ENCODE measurements around the gene TEX13D.
"Not testable (repeated sequence)": the region's sequence is repeated elsewhere in the genome, so short reads cannot be mapped to it uniquely, and the experiment has no call there.

TEX13D gene

DNA sequence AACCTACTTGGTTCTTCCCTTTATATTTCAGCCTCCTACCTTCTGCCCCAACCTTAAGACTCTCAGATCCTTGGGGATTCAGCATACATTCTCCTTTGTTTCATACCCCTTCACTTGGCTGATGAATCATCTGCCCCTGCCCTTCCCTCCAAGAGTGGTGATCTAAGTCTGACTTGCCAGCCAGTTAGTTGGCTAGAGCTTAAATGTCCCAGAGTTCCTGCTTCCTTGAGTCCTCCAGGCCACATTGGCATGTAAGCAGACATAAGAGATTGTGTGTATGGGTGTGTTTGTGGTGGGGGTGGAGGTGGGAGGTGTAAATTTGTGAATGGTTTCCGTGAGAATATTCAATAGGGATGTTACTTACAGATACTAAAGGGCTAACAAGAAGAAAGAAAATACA is 3.7 kb upstream of the TEX13D start:
- TF ChIP-seq, protein P1, sequence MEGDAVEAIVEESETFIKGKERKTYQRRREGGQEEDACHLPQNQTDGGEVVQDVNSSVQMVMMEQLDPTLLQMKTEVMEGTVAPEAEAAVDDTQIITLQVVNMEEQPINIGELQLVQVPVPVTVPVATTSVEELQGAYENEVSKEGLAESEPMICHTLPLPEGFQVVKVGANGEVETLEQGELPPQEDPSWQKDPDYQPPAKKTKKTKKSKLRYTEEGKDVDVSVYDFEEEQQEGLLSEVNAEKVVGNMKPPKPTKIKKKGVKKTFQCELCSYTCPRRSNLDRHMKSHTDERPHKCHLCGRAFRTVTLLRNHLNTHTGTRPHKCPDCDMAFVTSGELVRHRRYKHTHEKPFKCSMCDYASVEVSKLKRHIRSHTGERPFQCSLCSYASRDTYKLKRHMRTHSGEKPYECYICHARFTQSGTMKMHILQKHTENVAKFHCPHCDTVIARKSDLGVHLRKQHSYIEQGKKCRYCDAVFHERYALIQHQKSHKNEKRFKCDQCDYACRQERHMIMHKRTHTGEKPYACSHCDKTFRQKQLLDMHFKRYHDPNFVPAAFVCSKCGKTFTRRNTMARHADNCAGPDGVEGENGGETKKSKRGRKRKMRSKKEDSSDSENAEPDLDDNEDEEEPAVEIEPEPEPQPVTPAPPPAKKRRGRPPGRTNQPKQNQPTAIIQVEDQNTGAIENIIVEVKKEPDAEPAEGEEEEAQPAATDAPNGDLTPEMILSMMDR (IDR thresholded peaks at IDR 0.05; ENCODE audit: low read depth, low read length), result no peak
- peak in 1 of 2 donors; percentile 0 for DNase-seq (ENCODE audit: low read depth in 2 of 2)
- no peak overlapping the region for H3K4me3 ChIP-seq (replicated peaks in 1 of 2; ENCODE audit: low read depth in 2 of 2, low read length in 2 of 2)

DNA sequence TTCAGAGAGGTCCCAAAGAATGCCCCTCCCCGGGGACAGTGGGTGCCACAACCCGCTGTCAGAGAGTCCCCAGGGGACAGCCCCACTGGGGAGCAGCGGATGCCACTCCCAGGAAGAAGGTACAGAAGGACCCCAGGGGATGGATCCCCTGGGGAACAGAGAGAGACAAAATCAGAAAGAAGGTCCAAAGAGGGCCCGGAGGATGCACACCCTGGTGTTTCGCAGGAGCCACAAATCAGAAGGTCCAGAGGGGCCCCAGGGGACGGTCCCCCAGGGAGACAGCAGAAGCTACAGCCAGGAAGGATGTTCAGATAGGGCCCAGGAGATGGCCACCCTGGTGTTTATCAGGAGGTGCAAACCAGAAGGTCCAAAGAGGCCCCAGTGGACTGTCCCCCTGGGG is 1.4 kb downstream of the TEX13D start:
- no peak overlapping the region for H3K4me3 ChIP-seq (replicated peaks in 1 of 2; ENCODE audit: low read depth in 2 of 2, low read length in 2 of 2)
- TF ChIP-seq, protein P1 (IDR thresholded peaks at IDR 0.05; ENCODE audit: low read depth, low read length), result no peak
- DNase-seq (ENCODE audit: low read depth in 2 of 2), result no peak

DNA sequence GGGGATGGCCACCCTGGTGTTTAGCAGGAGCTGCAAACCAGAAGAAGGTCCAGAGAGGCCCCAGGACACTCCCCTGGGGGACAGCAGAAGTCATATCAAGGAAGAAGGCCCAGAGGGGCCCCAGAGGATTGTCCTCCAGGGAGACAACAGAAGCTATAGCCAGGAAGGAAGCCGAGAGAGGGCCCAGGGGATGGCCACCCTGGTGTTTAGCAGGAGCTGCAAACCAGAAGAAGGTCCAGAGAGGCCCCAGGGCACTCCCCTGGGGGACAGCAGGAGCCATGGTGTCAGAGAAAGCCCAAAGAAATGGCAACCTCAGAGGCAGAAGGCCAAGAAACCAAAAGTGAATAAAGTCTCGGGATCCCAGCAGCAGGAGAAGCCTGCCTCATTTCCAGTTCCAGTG is 2.1 kb downstream of the TEX13D start:
- DNase-seq (ENCODE audit: low read depth in 2 of 2); H3K4me3 ChIP-seq (replicated peaks in 1 of 2; ENCODE audit: low read depth in 2 of 2, low read length in 2 of 2): not testable (repeated sequence)

DNA sequence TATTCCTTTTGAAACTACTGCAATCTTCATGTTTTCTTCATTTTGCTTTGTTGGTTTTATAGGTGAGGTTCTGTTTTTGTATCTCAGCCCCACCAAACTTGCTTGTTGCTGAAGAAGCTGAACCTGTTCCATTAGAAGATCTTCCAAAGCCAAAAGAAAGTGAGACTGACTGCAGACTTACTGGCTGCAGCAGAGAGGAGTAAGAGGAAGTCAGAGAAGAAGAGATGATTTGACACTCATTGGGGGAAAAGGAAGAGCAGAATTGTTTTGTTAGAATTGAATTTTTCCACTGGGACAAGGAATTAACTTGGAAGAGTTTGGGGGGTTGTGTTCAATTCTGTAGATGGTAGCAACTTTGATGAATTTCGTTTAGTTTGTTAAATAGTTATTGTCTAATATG is 3.1 kb downstream of the TEX13D start:
- no peak overlapping the region for H3K4me3 ChIP-seq (replicated peaks in 1 of 2; ENCODE audit: low read depth in 2 of 2, low read length in 2 of 2)
- no peak for DNase-seq (ENCODE audit: low read depth in 2 of 2)
- TF ChIP-seq, protein P1 (IDR thresholded peaks at IDR 0.05; ENCODE audit: low read depth, low read length), result no peak

DNA sequence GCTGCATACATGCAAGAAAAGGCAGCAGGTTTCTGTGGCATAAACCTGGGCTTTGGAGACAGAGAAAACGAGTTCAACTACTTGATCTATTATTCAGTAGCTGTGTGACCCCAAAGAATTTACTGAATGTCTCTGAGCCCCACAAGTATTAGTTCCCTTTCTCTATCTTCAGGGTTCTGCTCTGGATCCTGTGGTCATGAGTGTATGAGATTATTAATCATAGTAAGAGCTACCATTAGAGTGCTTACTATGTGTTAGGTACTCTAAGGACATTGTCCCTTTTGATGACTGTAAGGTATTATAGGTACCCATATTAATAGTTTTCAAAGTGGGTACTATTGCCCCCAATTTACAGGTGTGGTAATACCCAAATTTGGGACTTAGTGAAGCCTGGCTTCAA is 5.5 kb downstream of the TEX13D start:
- no peak for DNase-seq (ENCODE audit: low read depth in 2 of 2)
- TF ChIP-seq, protein P1 (IDR thresholded peaks at IDR 0.05; ENCODE audit: low read depth, low read length), result no peak
- no peak overlapping the region for H3K4me3 ChIP-seq (replicated peaks in 1 of 2; ENCODE audit: low read depth in 2 of 2, low read length in 2 of 2)

DNA sequence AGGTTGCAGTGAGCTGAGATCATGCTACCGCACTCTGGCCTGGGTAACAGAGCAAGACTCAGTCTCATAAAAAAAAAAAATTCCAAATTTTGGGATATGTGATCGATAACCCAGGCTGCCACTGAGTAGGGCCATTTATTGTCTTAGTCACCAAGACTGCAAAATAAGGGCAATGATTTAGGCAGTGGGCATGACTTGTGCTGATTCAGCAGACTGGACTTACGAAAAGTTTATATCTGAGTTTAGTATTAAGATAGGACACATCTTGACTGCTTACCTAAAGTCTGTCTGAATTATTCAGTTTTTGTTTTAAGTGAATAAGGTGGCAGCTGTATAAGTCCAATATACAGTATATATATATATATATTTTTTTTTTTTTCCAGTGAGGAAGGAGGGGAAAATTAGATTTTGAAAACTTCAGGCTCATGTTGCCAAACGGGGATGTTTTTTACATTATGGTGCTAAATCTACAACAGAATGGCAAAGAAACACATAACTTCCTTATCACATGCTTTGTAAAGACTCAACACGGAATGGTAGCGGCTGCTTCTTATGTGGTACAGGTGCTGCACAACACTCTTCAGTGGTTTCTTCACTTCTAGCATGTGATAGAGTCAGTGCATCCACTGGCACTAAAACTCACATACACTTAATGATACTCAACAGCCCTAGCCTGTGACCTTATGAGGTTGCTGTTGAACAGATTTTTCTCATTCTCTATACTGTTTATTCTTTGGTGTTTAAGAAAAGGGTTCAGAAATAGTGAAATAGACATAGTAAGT is 6.5 kb downstream of the TEX13D start:
- DNase-seq (ENCODE audit: low read depth in 2 of 2), result no peak
- TF ChIP-seq, protein P1 (IDR thresholded peaks at IDR 0.05; ENCODE audit: low read depth, low read length), result no peak
- no peak overlapping the region for H3K4me3 ChIP-seq (replicated peaks in 1 of 2; ENCODE audit: low read depth in 2 of 2, low read length in 2 of 2)

DNA sequence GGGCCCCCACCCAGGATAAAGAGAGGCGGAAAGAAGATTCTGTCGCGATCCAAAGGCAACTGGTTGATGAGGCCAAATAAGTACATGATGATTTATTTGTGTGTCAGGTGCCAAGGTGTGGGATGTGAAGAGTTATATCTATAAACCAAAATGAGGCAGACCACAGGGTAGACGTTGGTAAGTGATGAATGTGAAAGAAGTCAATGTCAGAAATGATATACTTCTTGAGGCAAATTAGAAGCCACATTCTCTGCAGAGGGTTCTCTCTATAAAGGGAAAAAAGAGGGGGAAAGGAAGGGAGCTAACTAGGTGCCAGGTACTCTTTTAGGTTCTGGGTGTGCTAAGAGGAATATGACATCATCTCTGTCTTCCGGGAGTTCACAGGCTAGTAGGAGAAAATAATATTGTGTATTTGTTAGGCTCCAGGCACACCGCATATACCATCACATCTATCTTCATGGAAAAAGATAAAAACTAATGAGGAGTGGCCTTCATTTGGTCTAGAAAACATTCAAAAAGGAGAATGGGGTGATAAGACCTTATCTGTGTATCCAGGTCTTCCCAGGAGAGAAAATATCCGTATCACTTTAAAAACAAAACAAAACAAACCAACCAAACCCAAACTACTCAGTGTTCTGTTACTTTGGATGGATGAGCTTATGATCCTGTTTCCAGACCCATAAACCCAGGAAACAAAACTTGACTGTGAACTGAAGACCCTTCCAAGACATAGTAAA is 9.1 kb downstream of the TEX13D start:
- no peak for DNase-seq (ENCODE audit: low read depth in 2 of 2)
- H3K4me3 ChIP-seq (replicated peaks in 1 of 2; ENCODE audit: low read depth in 2 of 2, low read length in 2 of 2), result no peak overlapping the region
- TF ChIP-seq, protein P1 (IDR thresholded peaks at IDR 0.05; ENCODE audit: low read depth, low read length), result no peak
